HepG2 (cell line): ENCODE data around the gene COPS7A. TPM values are rescaled to one million over a fixed set of nuclear protein-coding genes. Genes with fewer than 3 reads are reported as not detected.

Experiments used
- DDIT3 ChIP-seq: sonication (generic); formaldehyde crosslinking; IDR thresholded peaks from 2 replicates; pipeline ENCODE4 v1.4.0; 2020; ENCODE audit warnings: mild to moderate bottlenecking, missing genetic modification reagents
- ETV5 ChIP-seq: IDR thresholded peaks from 2 replicates; pipeline ENCODE4 v1.6.1; 2018; ENCODE audit warnings: missing biosample characterization, missing genetic modification reagents, inconsistent platforms, borderline replicate concordance
- GATAD1 ChIP-seq: IDR thresholded peaks from 2 replicates; pipeline ENCODE4 v1.6.1; 2016; ENCODE audit warnings: missing genetic modification reagents, missing compliant biosample characterization
- HIVEP1 ChIP-seq: sonication (generic); formaldehyde crosslinking; IDR thresholded peaks from 2 replicates; pipeline ENCODE4 v1.4.0; 2020; ENCODE audit warnings: mild to moderate bottlenecking, missing genetic modification reagents
- HNRNPK ChIP-seq: fragments of 200-400 bp; formaldehyde crosslinking; IDR thresholded peaks from 2 replicates; pipeline ENCODE4 v1.6.1; 2018; ENCODE audit warnings: low read length, low read depth, moderate library complexity, mild to moderate bottlenecking; ENCODE audit not compliant: poor library complexity, severe bottlenecking
- PLRG1 ChIP-seq: fragments of 450-650 bp; conservative IDR thresholded peaks from 2 replicates; pipeline ENCODE4 v1.6.1; 2016
- SETDB1 ChIP-seq: sonication (generic); formaldehyde crosslinking; IDR thresholded peaks from 2 replicates; pipeline ENCODE4 v1.5.1; 2020; ENCODE audit warnings: missing genetic modification reagents, mild to moderate bottlenecking, borderline replicate concordance
- XRCC5 ChIP-seq: fragments of 200-400 bp; formaldehyde crosslinking; optimal IDR thresholded peaks from 2 replicates; pipeline ENCODE3; 2017; ENCODE audit warnings: mild to moderate bottlenecking, low read length
- ZBTB33 ChIP-seq: sonication (generic); formaldehyde crosslinking; IDR thresholded peaks from 2 replicates; pipeline ENCODE4 v1.4.0; 2020; ENCODE audit warnings: missing genetic modification reagents
- ZHX2 ChIP-seq, 2 experiments: sonication (generic) in 1 of 2; formaldehyde crosslinking in 1 of 2; IDR thresholded peaks; 2 replicates each; pipeline versions ENCODE4 v1.6.1 to v1.9.0; 2014 to 2022; ENCODE audit warnings: antibody characterized with exemption in 1 of 2, borderline replicate concordance in 1 of 2, inconsistent platforms in 1 of 2, low read depth in 1 of 2, missing genetic modification reagents in 1 of 2
- polyA plus RNA-seq, 8 experiments: library from polyadenylated mRNA; depleted of rRNA in 3 of 8; stranded (reverse) in 7 of 8; unstranded in 1 of 8; fragments of >200 nt; fragmentation: Illumina TruSeq in 4 of 8; extraction: Trizol in 4 of 8; gene quantifications; 2 replicates each; pipeline versions ENCODE4 v1.2.1 to v1.2.3, GENCODE V29; 2011 to 2016; ENCODE audit warnings: low read depth in 4 of 8, missing spikeins in 1 of 8, mixed read lengths in 1 of 8; ENCODE audit not compliant: insufficient read depth in 1 of 8
- total RNA-seq, 5 experiments: library from RNA; depleted of rRNA; stranded (reverse); fragments of >200 nt; fragmentation: Illumina TruSeq; extraction: Trizol; gene quantifications; 2 replicates each; pipeline ENCODE4 v1.2.3, GENCODE V29; 2016; ENCODE audit warnings: low read depth in 1 of 5
- TF ChIP-seq, protein P1 (sequence below): sonication (generic); formaldehyde crosslinking; IDR thresholded peaks from 2 replicates; pipeline ENCODE4 v1.4.0; 2020; ENCODE audit warnings: missing genetic modification reagents, borderline replicate concordance
- TF ChIP-seq, protein P2 (sequence below): sonication (generic); formaldehyde crosslinking; IDR thresholded peaks from 2 replicates; pipeline ENCODE4 v1.5.1; 2020; ENCODE audit warnings: missing genetic modification reagents, mild to moderate bottlenecking, borderline replicate concordance

The COPS7A gene
- total and polyA plus RNA-seq, 2 of the 13 experiments (the other 11 are each of a cell fraction or from before 2014, with no cell fraction given) = 40.0 to 73.6 TPM

DNA sequence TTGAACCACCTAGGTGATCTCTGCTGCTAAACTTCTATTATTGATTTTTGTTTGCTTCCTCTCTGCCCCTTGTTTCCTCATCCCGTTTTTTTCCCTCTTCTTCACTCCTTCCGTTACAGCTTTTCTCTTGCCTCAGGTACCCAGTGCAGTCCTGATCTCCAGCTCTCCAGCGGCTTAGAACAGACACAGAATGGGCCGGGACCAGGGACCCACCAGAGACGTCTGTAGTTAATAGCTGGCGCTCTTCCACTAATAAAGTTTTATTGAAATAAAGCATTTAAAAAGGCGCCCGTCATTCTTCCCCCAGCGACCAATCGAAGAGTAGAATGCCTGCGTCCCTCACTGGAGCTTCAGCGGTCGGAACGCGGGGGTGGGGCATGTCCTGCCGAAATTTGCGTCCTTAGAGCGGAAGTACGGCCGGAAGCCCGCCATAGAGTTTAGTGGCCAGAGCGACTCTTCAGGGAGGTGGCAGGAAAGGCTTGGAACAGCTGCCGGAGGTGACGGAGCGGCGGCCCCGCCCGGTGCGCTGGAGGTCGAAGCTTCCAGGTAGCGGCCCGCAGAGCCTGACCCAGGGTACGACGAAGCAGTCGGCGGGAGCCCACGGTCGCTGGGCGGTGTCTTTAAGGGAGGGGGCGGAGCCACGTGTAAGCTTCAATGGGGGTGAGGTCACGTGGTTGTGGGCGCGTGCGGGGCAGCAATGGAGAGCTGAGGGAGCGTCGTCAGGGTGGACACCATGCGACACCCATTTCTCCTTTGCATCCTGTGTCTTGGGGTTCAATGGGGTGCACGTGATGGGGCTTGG is at the start of gene COPS7A (continued):
- TF ChIP-seq DDIT3 (CRISPR knock-in tag) (no peak), HNRNPK (peak; percentile 84), ZHX2 (IDR thresholded peaks at IDR 0.05; ENCODE audit: low read depth) (peak; percentile 85), ZHX2 (CRISPR knock-in tag; IDR thresholded peaks at IDR 0.05; ENCODE audit: borderline replicate concordance) (0 out of 2 replicates have a peak, but pooled peaks have one; percentile 16), SETDB1 (CRISPR knock-in tag) (no peak), PLRG1 (no peak), ETV5 (CRISPR knock-in tag) (peak; percentile 95), ZBTB33 (no peak), GATAD1 (CRISPR knock-in tag) (peak; percentile 94), XRCC5 (peak; percentile 95), HIVEP1 (CRISPR knock-in tag) (peak; percentile 93)
- TF ChIP-seq, protein P1, sequence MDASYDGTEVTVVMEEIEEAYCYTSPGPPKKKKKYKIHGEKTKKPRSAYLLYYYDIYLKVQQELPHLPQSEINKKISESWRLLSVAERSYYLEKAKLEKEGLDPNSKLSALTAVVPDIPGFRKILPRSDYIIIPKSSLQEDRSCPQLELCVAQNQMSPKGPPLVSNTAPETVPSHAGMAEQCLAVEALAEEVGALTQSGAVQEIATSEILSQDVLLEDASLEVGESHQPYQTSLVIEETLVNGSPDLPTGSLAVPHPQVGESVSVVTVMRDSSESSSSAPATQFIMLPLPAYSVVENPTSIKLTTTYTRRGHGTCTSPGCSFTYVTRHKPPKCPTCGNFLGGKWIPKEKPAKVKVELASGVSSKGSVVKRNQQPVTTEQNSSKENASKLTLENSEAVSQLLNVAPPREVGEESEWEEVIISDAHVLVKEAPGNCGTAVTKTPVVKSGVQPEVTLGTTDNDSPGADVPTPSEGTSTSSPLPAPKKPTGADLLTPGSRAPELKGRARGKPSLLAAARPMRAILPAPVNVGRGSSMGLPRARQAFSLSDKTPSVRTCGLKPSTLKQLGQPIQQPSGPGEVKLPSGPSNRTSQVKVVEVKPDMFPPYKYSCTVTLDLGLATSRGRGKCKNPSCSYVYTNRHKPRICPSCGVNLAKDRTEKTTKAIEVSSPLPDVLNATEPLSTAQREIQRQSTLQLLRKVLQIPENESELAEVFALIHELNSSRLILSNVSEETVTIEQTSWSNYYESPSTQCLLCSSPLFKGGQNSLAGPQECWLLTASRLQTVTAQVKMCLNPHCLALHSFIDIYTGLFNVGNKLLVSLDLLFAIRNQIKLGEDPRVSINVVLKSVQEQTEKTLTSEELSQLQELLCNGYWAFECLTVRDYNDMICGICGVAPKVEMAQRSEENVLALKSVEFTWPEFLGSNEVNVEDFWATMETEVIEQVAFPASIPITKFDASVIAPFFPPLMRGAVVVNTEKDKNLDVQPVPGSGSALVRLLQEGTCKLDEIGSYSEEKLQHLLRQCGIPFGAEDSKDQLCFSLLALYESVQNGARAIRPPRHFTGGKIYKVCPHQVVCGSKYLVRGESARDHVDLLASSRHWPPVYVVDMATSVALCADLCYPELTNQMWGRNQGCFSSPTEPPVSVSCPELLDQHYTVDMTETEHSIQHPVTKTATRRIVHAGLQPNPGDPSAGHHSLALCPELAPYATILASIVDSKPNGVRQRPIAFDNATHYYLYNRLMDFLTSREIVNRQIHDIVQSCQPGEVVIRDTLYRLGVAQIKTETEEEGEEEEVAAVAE (CRISPR knock-in tag) = peak; percentile 52; the same call in 1 of the 2 replicates
- TF ChIP-seq, protein P2, sequence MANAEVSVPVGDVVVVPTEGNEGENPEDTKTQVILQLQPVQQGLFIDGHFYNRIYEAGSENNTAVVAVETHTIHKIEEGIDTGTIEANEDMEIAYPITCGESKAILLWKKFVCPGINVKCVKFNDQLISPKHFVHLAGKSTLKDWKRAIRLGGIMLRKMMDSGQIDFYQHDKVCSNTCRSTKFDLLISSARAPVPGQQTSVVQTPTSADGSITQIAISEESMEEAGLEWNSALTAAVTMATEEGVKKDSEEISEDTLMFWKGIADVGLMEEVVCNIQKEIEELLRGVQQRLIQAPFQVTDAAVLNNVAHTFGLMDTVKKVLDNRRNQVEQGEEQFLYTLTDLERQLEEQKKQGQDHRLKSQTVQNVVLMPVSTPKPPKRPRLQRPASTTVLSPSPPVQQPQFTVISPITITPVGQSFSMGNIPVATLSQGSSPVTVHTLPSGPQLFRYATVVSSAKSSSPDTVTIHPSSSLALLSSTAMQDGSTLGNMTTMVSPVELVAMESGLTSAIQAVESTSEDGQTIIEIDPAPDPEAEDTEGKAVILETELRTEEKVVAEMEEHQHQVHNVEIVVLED (CRISPR knock-in tag) = peak; percentile 95
